Left ventricle myocardium inferior (tissue), 1 donor: ENCODE results near the gene CYB561D2. TPM values are rescaled to one million over a fixed set of nuclear protein-coding genes. Genes with fewer than 3 reads are reported as not detected.
"Not testable (repeated sequence)": the region's sequence is repeated elsewhere in the genome, so short reads cannot be mapped to it uniquely, and the experiment has no call there.

Experiments used
- DNase-seq: peaks from one replicate; pipeline ENCODE4 v3.0.0-alpha.2; 2020
- H3K27ac ChIP-seq: fragments of 200-600 bp; replicated peaks from 2 replicates; pipeline ENCODE4 v1.8.0; 2021
- H3K27me3 ChIP-seq: fragments of 200-600 bp; 2 replicates; pipeline ENCODE4 v1.8.0; 2021; ENCODE audit warnings: low read depth
- H3K36me3 ChIP-seq: fragments of 200-600 bp; 2 replicates; pipeline ENCODE4 v1.8.0; 2021
- H3K4me1 ChIP-seq: fragments of 200-600 bp; 2 replicates; pipeline ENCODE4 v1.8.0; 2021
- H3K4me3 ChIP-seq: fragments of 200-600 bp; 2 replicates; pipeline ENCODE4 v1.8.0; 2021; ENCODE audit warnings: mild to moderate bottlenecking, moderate library complexity
- H3K9me3 ChIP-seq: fragments of 200-600 bp; replicated peaks from 2 replicates; pipeline ENCODE4 v1.8.0; 2021
- intact Hi-C: fragments of 100-400 bp; cut with micrococcal nuclease; formaldehyde crosslinking; loops from one replicate; pipeline ENCODE4 v1.11.0; 2022
- long read RNA-seq: library from polyadenylated mRNA; unstranded; transcript quantifications from one replicate; pipeline ENCODE4 v2.0.0, GENCODE V29; 2021
- total RNA-seq: library from RNA; stranded (reverse); fragmentation: NEBNext Ultra II Directional; extraction: Animal tissue kit (Norgen Biotek cat#: 25700); gene quantifications from one replicate; pipeline ENCODE4 v1.2.1, GENCODE V29; 2021
- TF ChIP-seq, protein P1 (sequence below): fragments of 200-600 bp; IDR thresholded peaks from 2 replicates; pipeline ENCODE4 v1.8.0; 2021; ENCODE audit warnings: antibody characterized with exemption, mild to moderate bottlenecking, borderline replicate concordance
- donor health status: DM: no; HTN: yes; CAD: no; lungs with severe emphysema.

Gene CYB561D2, protein sequence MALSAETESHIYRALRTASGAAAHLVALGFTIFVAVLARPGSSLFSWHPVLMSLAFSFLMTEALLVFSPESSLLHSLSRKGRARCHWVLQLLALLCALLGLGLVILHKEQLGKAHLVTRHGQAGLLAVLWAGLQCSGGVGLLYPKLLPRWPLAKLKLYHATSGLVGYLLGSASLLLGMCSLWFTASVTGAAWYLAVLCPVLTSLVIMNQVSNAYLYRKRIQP
- total RNA-seq = 7.0 TPM
- long read RNA-seq, transcript CYB561D2-201 (4 exons, 1,225 nt) = major isoform, 6 of 7 reads
- long read RNA-seq, partial matches to known transcripts = 0 of 7 reads
- long read RNA-seq, other reads (novel, unspliced or antisense) = 0 of 7 reads

DNA sequence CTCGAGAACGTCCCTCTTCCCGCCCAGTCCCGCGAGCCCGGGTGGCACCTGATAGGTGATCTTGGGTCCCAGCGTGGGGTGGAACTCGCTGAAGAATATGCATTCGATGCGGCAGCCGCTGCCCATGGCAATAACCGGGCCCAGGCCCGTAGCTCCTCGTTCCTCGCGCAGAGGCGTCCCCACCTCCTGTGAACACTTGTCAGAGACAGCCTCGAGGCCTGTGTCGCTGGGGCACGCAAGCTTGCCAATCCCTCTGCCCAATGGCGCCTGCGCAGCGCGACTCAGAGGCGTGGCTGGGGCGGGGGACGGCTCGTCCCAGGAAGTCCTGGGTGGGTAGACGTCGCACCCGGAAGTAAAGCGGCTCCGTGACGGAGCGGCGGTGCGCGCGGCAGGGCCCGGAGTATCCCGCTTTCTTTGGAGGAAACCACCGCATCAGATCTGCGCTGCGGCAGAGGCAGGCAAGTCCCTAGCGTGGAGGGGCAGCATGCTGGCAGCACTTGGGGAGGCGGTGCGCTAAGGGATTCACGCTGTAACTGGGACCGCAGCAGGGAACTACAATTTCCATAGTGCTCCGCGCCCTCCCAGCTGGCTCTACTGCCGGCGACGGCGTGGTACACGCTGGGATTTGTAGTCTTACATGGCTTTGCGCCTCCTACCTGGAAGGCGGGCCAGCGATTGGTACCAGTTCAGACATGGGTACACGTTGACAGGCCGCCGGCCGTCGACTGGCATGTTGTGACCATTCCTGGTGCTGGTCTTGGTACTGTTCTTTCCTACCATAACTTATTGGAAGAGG is at the start of gene CYB561D2, which contains the start of gene NPRL2:
Gene CYB561D2, plus strand, starts transcription at position 336 of the 796 bp plus-strand sequence. CDS start 572 bp downstream, outside the sequence.
Gene NPRL2, minus strand, starts transcription at position 249 of the 796 bp plus-strand sequence. Its CDS starts 123 bp downstream, at position 126.
- no peaks in the 10 kb centered on the region for H3K27me3 ChIP-seq
- no peaks in the 10 kb centered on the region for H3K9me3 ChIP-seq
- DNase-seq = peak; percentile 98
- H3K4me3 ChIP-seq = peak within 1 kb of the TSS; percentile 80
- H3K36me3 ChIP-seq = peaks cover 47% of the 10 kb centered on the region
- intact Hi-C loops = no loop called here
- peaks cover 66% of the 10 kb centered on the region for H3K4me1 ChIP-seq
- TF ChIP-seq, protein P1, sequence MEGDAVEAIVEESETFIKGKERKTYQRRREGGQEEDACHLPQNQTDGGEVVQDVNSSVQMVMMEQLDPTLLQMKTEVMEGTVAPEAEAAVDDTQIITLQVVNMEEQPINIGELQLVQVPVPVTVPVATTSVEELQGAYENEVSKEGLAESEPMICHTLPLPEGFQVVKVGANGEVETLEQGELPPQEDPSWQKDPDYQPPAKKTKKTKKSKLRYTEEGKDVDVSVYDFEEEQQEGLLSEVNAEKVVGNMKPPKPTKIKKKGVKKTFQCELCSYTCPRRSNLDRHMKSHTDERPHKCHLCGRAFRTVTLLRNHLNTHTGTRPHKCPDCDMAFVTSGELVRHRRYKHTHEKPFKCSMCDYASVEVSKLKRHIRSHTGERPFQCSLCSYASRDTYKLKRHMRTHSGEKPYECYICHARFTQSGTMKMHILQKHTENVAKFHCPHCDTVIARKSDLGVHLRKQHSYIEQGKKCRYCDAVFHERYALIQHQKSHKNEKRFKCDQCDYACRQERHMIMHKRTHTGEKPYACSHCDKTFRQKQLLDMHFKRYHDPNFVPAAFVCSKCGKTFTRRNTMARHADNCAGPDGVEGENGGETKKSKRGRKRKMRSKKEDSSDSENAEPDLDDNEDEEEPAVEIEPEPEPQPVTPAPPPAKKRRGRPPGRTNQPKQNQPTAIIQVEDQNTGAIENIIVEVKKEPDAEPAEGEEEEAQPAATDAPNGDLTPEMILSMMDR = no peak
- H3K27ac ChIP-seq = peak within 1 kb of the TSS; percentile 96

DNA sequence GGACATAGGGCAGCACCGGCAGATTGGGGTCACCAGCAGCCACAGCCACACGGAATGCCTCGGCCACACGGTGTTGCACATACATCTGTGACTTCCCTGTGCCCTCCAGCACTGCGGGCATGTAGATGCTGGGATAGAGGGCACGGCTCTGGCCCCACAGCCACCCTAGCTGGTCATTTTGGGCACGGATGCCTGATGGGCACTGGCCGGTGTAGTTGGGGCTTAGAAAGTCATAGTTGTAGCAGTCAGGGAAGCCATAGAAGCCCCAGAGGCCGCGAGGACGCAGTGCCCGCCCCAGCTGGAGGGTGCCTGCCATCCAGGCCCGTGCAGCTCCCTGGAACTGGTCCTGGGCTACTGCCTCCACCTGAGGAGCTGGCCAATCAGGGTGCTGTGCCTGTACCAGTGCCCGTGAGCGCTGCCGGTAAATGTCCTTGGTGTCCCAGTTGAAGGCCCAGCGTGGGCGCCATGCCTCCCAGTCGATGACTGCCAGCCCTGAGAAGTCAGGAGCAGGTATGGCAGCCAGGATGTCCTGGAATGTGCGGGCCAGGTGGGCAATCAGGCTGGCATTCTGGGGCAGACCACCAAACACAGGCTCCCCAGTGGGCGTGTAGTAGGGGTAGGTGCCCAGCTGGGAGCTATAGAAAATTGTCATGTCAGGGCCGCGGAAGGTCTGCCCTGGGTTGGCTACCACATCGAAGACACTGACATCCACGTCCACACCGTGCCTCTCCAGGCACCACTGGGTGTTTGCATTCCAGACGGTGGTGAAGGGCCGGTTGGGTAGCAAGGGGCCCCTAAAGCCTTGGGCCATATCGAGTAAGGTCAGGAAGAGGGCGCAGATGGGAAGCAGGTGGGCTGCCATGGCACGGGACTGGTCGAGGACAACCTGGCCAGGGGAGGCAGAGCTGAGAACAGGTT is 48.3 kb upstream of the CYB561D2 start:
- H3K4me3 ChIP-seq = peak overlapping the region; percentile 77
- no peaks in the 10 kb centered on the region for H3K9me3 ChIP-seq
- H3K27ac ChIP-seq = peak overlapping the region; percentile 97
- intact Hi-C loops = no loop called here
- H3K36me3 ChIP-seq = peaks cover 12% of the 10 kb centered on the region
- no peaks in the 10 kb centered on the region for H3K27me3 ChIP-seq
- TF ChIP-seq, protein P1 = no peak
- DNase-seq = no peak
- H3K4me1 ChIP-seq = peaks cover 58% of the 10 kb centered on the region

DNA sequence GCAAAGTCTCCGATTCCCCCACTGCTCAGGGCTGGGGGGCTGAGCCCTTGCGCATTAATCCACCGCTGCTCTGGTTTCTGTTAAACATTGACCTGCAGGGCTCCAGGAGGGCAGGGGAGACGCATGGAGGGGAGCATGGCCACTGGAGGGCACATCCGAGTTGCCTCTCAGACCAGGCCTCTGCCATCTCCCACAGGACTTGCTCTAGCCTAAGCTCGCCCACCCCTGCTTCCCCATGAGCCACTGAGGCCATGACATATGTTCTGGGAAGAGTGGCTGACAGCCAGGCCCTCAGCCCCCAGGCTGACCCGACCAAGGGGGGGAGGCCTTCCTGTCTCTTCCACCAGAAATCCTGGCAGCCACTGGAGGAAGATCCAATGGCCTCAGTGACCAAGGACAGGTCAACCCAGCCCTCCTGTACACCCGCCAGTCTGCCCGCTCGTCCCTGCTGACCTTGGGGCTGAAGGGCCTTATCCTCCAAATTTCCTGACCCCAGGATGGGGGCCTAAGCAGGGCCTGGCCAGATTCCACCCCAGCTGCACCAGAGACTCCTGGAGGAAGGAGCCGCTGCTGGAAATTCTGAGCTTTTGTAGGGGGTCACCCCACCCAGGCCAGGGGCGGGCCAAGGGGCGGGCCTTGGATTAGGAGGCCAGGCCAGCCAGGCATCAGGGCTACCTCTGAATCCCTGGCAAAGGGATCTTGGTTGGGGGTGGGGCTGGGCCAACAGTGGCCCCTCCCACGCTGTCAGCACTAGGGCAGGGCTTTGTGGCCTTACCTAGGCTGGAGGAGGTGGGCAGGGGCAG is 47.4 kb upstream of the CYB561D2 start, which contains the start of gene HYAL1:
Gene HYAL1, minus strand, starts transcription at position 562 of the 803 bp plus-strand sequence. CDS start 618 bp downstream, outside the sequence.
- TF ChIP-seq, protein P1 = peak; percentile 41
- Histone ChIP-seq H3K27ac (peak within 1 kb of the TSS; percentile 97), H3K4me1 (peaks cover 53% of the 10 kb centered on the region), H3K36me3 (peaks cover 15% of the 10 kb centered on the region), H3K9me3 (no peaks in the 10 kb centered on the region), H3K27me3 (no peaks in the 10 kb centered on the region), H3K4me3 (peak within 1 kb of the TSS; percentile 77)
- intact Hi-C loops = no loop called here
- DNase-seq = peak; percentile 84

DNA sequence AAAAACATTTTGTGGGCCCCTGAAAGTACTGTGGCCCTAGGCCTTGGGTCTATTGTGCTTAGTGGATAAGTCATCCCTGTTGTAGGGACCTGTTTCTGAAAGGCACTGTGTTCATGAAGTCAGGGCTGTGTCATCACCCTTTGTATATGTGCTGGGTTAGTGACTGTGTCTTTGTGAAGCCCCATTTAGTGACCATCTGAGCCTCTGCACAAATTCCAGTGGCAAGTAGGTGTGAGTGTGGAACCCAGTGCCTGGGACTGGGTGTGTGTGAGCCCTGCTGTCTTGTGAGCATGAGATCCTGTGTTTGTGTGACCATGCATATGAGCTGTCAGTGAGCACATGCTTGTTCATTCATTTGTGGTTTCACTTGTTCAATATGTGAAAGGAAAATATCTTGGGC is 46.1 kb upstream of the CYB561D2 start:
- intact Hi-C loops = no loop called here
- Histone ChIP-seq H3K4me1 (peaks cover 44% of the 10 kb centered on the region), H3K4me3 (no peak overlapping the region), H3K36me3 (peaks cover 27% of the 10 kb centered on the region), H3K27ac (no peak overlapping the region), H3K27me3 (no peaks in the 10 kb centered on the region), H3K9me3 (no peaks in the 10 kb centered on the region)
- no peak for DNase-seq
- TF ChIP-seq, protein P1 = no peak

DNA sequence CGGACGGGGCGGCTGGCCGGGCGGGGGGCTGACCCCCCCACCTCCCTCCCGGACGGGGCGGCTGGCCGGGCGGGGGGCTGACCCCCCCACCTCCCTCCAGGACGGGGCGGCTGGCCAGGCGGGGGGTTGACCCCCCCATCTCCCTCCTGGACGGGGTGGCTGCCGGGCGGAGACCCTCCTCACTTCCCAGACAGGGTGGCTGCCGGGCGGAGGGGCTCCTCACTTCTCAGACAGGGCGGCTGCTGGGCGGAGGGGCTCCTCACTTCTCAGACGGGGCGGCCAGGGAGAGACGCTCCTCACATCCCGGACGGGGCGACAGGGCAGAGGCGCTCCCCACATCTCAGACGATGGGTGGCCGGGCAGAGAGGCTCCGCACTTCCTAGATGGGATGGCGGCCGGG is 38.6 kb upstream of the CYB561D2 start:
- H3K27me3 ChIP-seq, DNase-seq: not testable (repeated sequence)
- H3K4me1 ChIP-seq = peaks cover 35% of the 10 kb centered on the region

More for the DNA sequence above, 38.6 kb upstream of the CYB561D2 start:
- H3K27ac ChIP-seq, intact Hi-C loops, H3K9me3 ChIP-seq, H3K4me3 ChIP-seq: not testable (repeated sequence)
- peaks cover 29% of the 10 kb centered on the region for H3K36me3 ChIP-seq
